DMS114 treated with DMSO at 0.1 percent for 48 hours (cell line): Measurements from ENCODE around the gene HAS3.
"Not testable (repeated sequence)": the region's sequence is repeated elsewhere in the genome, so short reads cannot be mapped to it uniquely, and the experiment has no call there.

ENCODE experiments used
- DNase-seq: peaks from one replicate; lab custom pipeline; 2025; ENCODE audit not compliant: unreplicated experiment; lab: John Stamatoyannopoulos, UW

Gene HAS3

GRCh38 chr16:69141014-69141413 lies 35.6 kb downstream of the HAS3 start:
- no peak for DNase-seq

GRCh38 chr16:69141936-69142335 lies 36.5 kb downstream of the HAS3 start:
- no peak for DNase-seq

- DNase-seq = peak; percentile 45
Observed at GRCh38 chr16:69143116-69143515, 37.7 kb downstream of the HAS3 start.

- DNase-seq = no peak
Observed at GRCh38 chr16:69145658-69146057, 40.2 kb downstream of the HAS3 start.

- DNase-seq = not testable (repeated sequence)
Observed at GRCh38 chr16:69149621-69150020, 44.2 kb downstream of the HAS3 start.

- peak; percentile 65 for DNase-seq
Observed at GRCh38 chr16:69150146-69150865, 44.9 kb downstream of the HAS3 start.

GRCh38 chr16:69157196-69157595 lies 51.7 kb downstream of the HAS3 start:
- no peak for DNase-seq

- no peak for DNase-seq
Observed at GRCh38 chr16:69160192-69160591, 54.7 kb downstream of the HAS3 start.

GRCh38 chr16:69165584-69165983 lies 60.1 kb downstream of the HAS3 start:
- no peak for DNase-seq

- no peak for DNase-seq
Observed at GRCh38 chr16:69166221-69166833, 60.9 kb downstream of the HAS3 start.

- no peak for DNase-seq
Observed at GRCh38 chr16:69166946-69167930, 61.8 kb downstream of the HAS3 start.
